Measurements from ENCODE around the gene RBM3. TPM values are rescaled to one million over a fixed set of nuclear protein-coding genes. Genes with fewer than 3 reads are reported as not detected.

The RBM3 gene
- total RNA-seq, 1 donor from 2014 or later = 170 TPM

- H3K36me3 ChIP-seq = peaks cover 35% of the 10 kb centered on the region
- H3K4me1 ChIP-seq = peaks cover 5% of the 10 kb centered on the region
- ATAC-seq (peak; percentile 61), DNase-seq (no peak)
- H3K27me3 ChIP-seq = no peaks in the 10 kb centered on the region
- no peaks in the 10 kb centered on the region for H3K9me3 ChIP-seq
- intact Hi-C loops (cut with DNase I) = no loop called here
- H3K27ac ChIP-seq = no peak overlapping the region
- no peak for TF ChIP-seq CTCF (IDR thresholded peaks at IDR 0.05)
- no peak overlapping the region for H3K4me3 ChIP-seq
Observed at GRCh38 chrX:48580662-48581061, 6.4 kb downstream of the RBM3 start.

GRCh38 chrX:48584698-48585097 is 10.4 kb downstream of the RBM3 start:
- no peak for ATAC-seq
- no peak overlapping the region for H3K4me3 ChIP-seq

GRCh38 chrX:48589482-48590162 is 15.3 kb downstream of the RBM3 start:
- Histone ChIP-seq H3K9me3 (no peaks in the 10 kb centered on the region), H3K27me3 (no peaks in the 10 kb centered on the region), H3K4me1 (no peaks in the 10 kb centered on the region), H3K36me3 (no peaks in the 10 kb centered on the region), H3K27ac (no peak overlapping the region), H3K4me3 (no peak overlapping the region)
- no peak for ATAC-seq
- intact Hi-C loops (cut with DNase I) = no loop called here
- TF ChIP-seq CTCF (IDR thresholded peaks at IDR 0.05) = no peak
- no peak for DNase-seq

More at GRCh38 chrX:48584698-48585097, 10.4 kb downstream of the RBM3 start:
- H3K4me1 ChIP-seq = no peaks in the 10 kb centered on the region
- DNase-seq = no peak
- no peak overlapping the region for H3K27ac ChIP-seq
- TF ChIP-seq CTCF (IDR thresholded peaks at IDR 0.05) = no peak
- no peaks in the 10 kb centered on the region for H3K27me3 ChIP-seq
- no peaks in the 10 kb centered on the region for H3K9me3 ChIP-seq
- intact Hi-C loops (cut with DNase I) = no loop called here
- no peaks in the 10 kb centered on the region for H3K36me3 ChIP-seq

GRCh38 chrX:48590203-48591103 is 16.2 kb downstream of the RBM3 start:
- no peaks in the 10 kb centered on the region for H3K4me1 ChIP-seq
- no peak for TF ChIP-seq CTCF (IDR thresholded peaks at IDR 0.05)
- no peak for DNase-seq
- no peak overlapping the region for H3K4me3 ChIP-seq
- ATAC-seq = no peak
- no peaks in the 10 kb centered on the region for H3K9me3 ChIP-seq
- H3K27me3 ChIP-seq = no peaks in the 10 kb centered on the region
- peak overlapping the region; percentile 77 for H3K27ac ChIP-seq
- H3K36me3 ChIP-seq = no peaks in the 10 kb centered on the region
- intact Hi-C loops (cut with DNase I) = no loop called here

- Histone ChIP-seq H3K9me3 (no peaks in the 10 kb centered on the region), H3K4me1 (no peaks in the 10 kb centered on the region), H3K4me3 (no peak overlapping the region), H3K27ac (peak overlapping the region; percentile 77), H3K27me3 (no peaks in the 10 kb centered on the region), H3K36me3 (no peaks in the 10 kb centered on the region)
- DNase-seq (no peak), ATAC-seq (peak; percentile 93)
- intact Hi-C loops (cut with DNase I) = no loop called here
- TF ChIP-seq CTCF (IDR thresholded peaks at IDR 0.05) = peak; percentile 28
Observed at GRCh38 chrX:48591255-48591791, 17.0 kb downstream of the RBM3 start.
